Fibroblast of lung (primary cell): ENCODE results near the gene PSMC3IP. TPM values are rescaled to one million over a fixed set of nuclear protein-coding genes. Genes with fewer than 3 reads are reported as not detected.
A peak's percentile ranks its signal among the peaks of the same experiment; 100 is the strongest.

Experiments used
- DNase-seq, 2 donors: peaks; one replicate each; pipeline versions ENCODE4 v3.0.0 to v3.0.0-alpha.2; 2010; ENCODE audit warnings: low read depth in 2 of 2
- H2AFZ ChIP-seq: 2 replicates; pipeline ENCODE4 v1.5.1; 2012; ENCODE audit warnings: low read length, control low read depth, inconsistent platforms
- H3K27ac ChIP-seq: 2 replicates; pipeline ENCODE4 v1.5.1; 2011; ENCODE audit warnings: low read length, control low read depth; ENCODE audit not compliant: insufficient read depth
- H3K27me3 ChIP-seq: 2 replicates; pipeline ENCODE4 v1.5.1; 2011; ENCODE audit warnings: mild to moderate bottlenecking, low read length; ENCODE audit not compliant: control insufficient read depth, insufficient read depth
- H3K36me3 ChIP-seq: 2 replicates; pipeline ENCODE4 v1.5.1; 2011; ENCODE audit warnings: low read length; ENCODE audit not compliant: control insufficient read depth, insufficient read depth
- H3K4me1 ChIP-seq: 2 replicates; pipeline ENCODE4 v1.5.1; 2011; ENCODE audit warnings: low read length; ENCODE audit not compliant: control insufficient read depth, insufficient read depth; ENCODE audit errors: extremely low read depth
- H3K4me2 ChIP-seq: 2 replicates; pipeline ENCODE4 v1.5.1; 2011; ENCODE audit warnings: low read length, control low read depth; ENCODE audit not compliant: insufficient read depth; ENCODE audit errors: extremely low read depth
- H3K4me3 ChIP-seq, 4 experiments: fragments of 200-600 bp in 1 of 4; sonication (generic) in 1 of 4; replicated peaks in 1 of 4; 2 replicates each; pipeline ENCODE4 v1.5.1; 2011 to 2016; ENCODE audit warnings: low read length in 4 of 4, low read depth in 3 of 4, mild to moderate bottlenecking in 3 of 4, control low read depth in 2 of 4, inconsistent platforms in 1 of 4, mixed read lengths in 1 of 4; ENCODE audit not compliant: insufficient read depth in 1 of 4; ENCODE audit errors: control extremely low read depth in 1 of 4
- H3K79me2 ChIP-seq: 2 replicates; pipeline ENCODE4 v1.5.1; 2012; ENCODE audit warnings: mild to moderate bottlenecking, low read length, inconsistent platforms; ENCODE audit not compliant: control insufficient read depth, insufficient read depth
- H3K9ac ChIP-seq: 2 replicates; pipeline ENCODE4 v1.5.1; 2011; ENCODE audit warnings: mild to moderate bottlenecking, low read length, control low read depth; ENCODE audit not compliant: insufficient read depth
- H3K9me3 ChIP-seq: 2 replicates; pipeline ENCODE4 v1.5.1; 2012; ENCODE audit warnings: low read depth, low read length; ENCODE audit not compliant: control insufficient read depth, insufficient read depth
- H4K20me1 ChIP-seq: 2 replicates; pipeline ENCODE4 v1.5.1; 2011; ENCODE audit warnings: low read length; ENCODE audit not compliant: control insufficient read depth, insufficient read depth; ENCODE audit errors: extremely low read depth
- EZH2 ChIP-seq: IDR thresholded peaks from 2 replicates; pipeline ENCODE4 v1.5.1; 2012; ENCODE audit warnings: low read length, control low read depth, mild to moderate bottlenecking; ENCODE audit errors: missing control alignments
- polyA plus RNA-seq, 2 donors: library from polyadenylated mRNA; depleted of rRNA in 1 of 2; stranded (reverse) in 1 of 2; unstranded in 1 of 2; fragments of >200 nt; gene quantifications; 2 replicates each; pipeline ENCODE4 v1.2.1, GENCODE V29; 2011 to 2012; ENCODE audit warnings: missing spikeins in 1 of 2
- total RNA-seq: library from RNA; depleted of rRNA; stranded (reverse); fragments of >200 nt; gene quantifications from 2 replicates; pipeline ENCODE4 v1.2.1, GENCODE V29; 2014
- TF ChIP-seq, protein P1 (sequence below), 2 donors: IDR thresholded peaks in 1 of 2; conservative IDR thresholded peaks in 1 of 2; 1 replicate in 1 of 2; 2 replicates in 1 of 2; pipeline ENCODE4 v1.5.1; 2011 to 2012; ENCODE audit warnings: low read length in 2 of 2, control low read depth in 1 of 2, inconsistent platforms in 1 of 2, low read depth in 1 of 2, mild to moderate bottlenecking in 1 of 2

Gene PSMC3IP
- total and polyA plus RNA-seq, 2 donors (not counting 1 experiment from before 2014, with no cell fraction given) = 4.6 to 8.0 TPM

DNA sequence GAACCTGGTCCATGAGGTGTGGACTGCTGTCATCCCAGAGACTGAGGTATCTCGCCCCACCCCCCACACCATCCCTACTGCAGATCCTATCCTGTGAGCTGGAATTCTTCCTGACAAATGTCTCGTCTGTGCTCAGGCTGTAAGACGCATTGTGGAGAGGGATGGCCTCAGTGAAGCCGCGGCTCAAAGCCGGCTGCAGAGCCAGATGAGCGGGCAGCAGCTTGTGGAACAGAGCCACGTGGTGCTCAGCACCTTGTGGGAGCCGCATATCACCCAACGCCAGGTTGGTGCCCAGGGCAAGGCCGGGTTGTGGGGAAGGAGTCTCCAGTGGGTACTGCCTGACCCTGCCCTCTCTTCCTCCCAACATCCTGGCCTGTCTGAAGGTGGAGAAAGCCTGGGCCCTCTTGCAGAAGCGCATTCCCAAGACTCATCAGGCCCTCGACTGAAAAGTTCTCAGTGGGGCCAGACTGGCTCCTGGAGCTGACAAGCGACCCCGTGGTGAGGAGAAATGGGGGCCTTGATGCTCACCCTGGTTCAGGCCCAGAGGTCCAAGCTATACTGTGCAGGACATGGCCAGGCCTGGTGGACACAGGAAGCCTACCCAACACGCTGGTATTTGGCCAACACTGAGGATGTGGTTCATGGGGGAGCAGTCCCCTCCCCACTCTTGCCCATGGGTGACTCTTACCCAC is 11.9 kb downstream of the PSMC3IP start:
- H3K27ac ChIP-seq = no peak overlapping the region
- peaks cover 51% of the 10 kb centered on the region for H3K79me2 ChIP-seq
- H3K27me3 ChIP-seq = no peaks in the 10 kb centered on the region
- no peak overlapping the region for H3K4me3 ChIP-seq
- peaks cover 16% of the 10 kb centered on the region for H3K4me1 ChIP-seq
- H4K20me1 ChIP-seq = no peaks in the 10 kb centered on the region
- no peaks in the 10 kb centered on the region for H3K9me3 ChIP-seq
- H2AFZ ChIP-seq = no peak overlapping the region
- H3K9ac ChIP-seq = no peak overlapping the region
- DNase-seq = no peak
- TF ChIP-seq, protein P1, sequence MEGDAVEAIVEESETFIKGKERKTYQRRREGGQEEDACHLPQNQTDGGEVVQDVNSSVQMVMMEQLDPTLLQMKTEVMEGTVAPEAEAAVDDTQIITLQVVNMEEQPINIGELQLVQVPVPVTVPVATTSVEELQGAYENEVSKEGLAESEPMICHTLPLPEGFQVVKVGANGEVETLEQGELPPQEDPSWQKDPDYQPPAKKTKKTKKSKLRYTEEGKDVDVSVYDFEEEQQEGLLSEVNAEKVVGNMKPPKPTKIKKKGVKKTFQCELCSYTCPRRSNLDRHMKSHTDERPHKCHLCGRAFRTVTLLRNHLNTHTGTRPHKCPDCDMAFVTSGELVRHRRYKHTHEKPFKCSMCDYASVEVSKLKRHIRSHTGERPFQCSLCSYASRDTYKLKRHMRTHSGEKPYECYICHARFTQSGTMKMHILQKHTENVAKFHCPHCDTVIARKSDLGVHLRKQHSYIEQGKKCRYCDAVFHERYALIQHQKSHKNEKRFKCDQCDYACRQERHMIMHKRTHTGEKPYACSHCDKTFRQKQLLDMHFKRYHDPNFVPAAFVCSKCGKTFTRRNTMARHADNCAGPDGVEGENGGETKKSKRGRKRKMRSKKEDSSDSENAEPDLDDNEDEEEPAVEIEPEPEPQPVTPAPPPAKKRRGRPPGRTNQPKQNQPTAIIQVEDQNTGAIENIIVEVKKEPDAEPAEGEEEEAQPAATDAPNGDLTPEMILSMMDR (conservative IDR thresholded peaks at IDR 0.05 in 1 of 2, IDR thresholded peaks at IDR 0.05 in 1 of 2; ENCODE audit: low read depth in 1 of 2, low read length in 2 of 2) = no peak
- TF ChIP-seq EZH2 = no peak
- no peak overlapping the region for H3K4me2 ChIP-seq
- peaks cover 31% of the 10 kb centered on the region for H3K36me3 ChIP-seq

DNA sequence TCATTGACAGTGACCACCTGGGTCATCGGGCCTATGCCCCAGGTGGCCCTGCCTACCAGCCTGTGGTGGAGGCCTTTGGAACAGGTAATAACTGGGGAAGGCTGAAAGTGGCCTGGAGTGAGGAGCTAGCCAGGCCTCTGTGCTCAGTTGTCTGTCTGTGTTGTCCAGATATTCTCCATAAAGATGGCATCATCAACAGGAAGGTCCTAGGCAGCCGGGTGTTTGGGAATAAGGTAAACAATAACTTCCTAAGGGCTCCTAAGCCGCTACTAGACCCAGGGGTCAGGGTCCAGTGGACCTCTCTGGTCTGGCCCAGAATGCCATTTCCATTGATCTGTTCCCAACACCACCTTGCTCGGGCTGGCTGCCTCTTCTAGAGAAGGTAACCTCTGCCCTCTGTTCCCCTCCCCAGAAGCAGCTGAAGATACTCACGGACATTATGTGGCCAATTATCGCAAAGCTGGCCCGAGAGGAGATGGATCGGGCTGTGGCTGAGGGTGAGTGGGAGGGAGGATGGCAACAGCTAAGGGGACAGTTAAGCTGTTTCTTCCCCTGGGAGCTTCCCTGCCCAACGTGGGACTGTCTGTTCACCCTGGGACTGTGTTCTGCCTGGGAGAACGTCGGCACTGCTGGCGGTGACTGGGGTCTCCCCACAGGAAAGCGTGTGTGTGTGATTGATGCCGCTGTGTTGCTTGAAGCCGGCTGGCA is 12.6 kb downstream of the PSMC3IP start:
- no peaks in the 10 kb centered on the region for H3K27me3 ChIP-seq
- H3K9ac ChIP-seq = no peak overlapping the region
- no peak overlapping the region for H3K4me3 ChIP-seq
- H3K9me3 ChIP-seq = no peaks in the 10 kb centered on the region
- H3K36me3 ChIP-seq = peaks cover 28% of the 10 kb centered on the region
- no peak for TF ChIP-seq EZH2
- TF ChIP-seq, protein P1 (conservative IDR thresholded peaks at IDR 0.05 in 1 of 2, IDR thresholded peaks at IDR 0.05 in 1 of 2; ENCODE audit: low read depth in 1 of 2, low read length in 2 of 2) = no peak
- H2AFZ ChIP-seq = no peak overlapping the region
- DNase-seq = no peak
- H3K79me2 ChIP-seq = peaks cover 51% of the 10 kb centered on the region
- no peak overlapping the region for H3K27ac ChIP-seq
- H3K4me1 ChIP-seq = peaks cover 16% of the 10 kb centered on the region
- no peaks in the 10 kb centered on the region for H4K20me1 ChIP-seq
- H3K4me2 ChIP-seq = no peak overlapping the region

DNA sequence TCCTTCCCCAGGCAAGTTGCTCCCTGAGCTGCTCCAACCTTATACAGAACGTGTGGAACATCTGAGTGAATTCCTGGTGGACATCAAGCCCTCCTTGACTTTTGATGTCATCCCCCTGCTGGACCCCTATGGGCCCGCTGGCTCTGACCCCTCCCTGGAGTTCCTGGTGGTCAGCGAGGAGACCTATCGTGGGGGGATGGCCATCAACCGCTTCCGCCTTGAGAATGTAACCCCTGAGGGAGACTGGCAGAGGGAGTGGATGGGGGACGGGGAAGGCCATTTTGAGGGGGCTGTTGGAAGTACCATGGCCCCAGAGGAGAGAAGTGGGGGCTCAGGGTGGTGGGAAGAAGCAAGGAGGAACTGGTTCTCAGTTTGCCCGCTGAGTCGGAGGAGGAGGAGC is 13.6 kb downstream of the PSMC3IP start:
- H3K9me3 ChIP-seq = no peaks in the 10 kb centered on the region
- TF ChIP-seq, protein P1 (conservative IDR thresholded peaks at IDR 0.05 in 1 of 2, IDR thresholded peaks at IDR 0.05 in 1 of 2; ENCODE audit: low read depth in 1 of 2, low read length in 2 of 2) = no peak
- no peak for TF ChIP-seq EZH2
- peak overlapping the region in 2 of 4 experiments; percentile 78 to 85 for H3K4me3 ChIP-seq
- no peak overlapping the region for H3K9ac ChIP-seq
- H3K79me2 ChIP-seq = peaks cover 44% of the 10 kb centered on the region
- H3K4me1 ChIP-seq = peaks cover 16% of the 10 kb centered on the region
- peaks cover 21% of the 10 kb centered on the region for H3K36me3 ChIP-seq
- no peak overlapping the region for H3K27ac ChIP-seq
- H3K4me2 ChIP-seq = peak overlapping the region; percentile 98
- H2AFZ ChIP-seq = no peak overlapping the region
- H4K20me1 ChIP-seq = no peaks in the 10 kb centered on the region
- H3K27me3 ChIP-seq = no peaks in the 10 kb centered on the region
- no peak for DNase-seq
